GM18526 (cell line): Measurements from ENCODE around the gene DMBT1.

Experiments
- POLR2A ChIP-seq: IDR thresholded peaks from 3 replicates; pipeline ENCODE4 v1.6.1; 2011; ENCODE audit not compliant: insufficient read length; ENCODE audit errors: extremely low read depth

The DMBT1 gene

DNA sequence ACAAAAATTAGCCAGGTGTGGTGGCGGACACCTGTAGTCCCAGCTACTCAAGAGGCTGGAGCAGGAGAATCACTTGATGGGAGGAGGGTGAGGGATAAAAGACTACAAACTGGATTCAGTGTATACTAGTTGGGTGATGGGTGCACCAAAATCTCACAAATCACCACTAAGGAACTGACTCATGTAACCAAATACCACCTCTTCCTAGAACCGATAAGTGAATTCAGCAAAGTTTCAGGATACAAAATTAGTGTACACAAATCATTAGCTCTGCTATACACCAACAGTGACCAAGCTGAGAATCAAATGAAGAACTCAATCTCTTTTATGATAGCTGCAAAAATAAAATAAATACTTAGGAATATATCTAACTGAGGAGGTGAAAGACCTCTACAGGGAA is 23.0 kb upstream of the DMBT1 start:
- TF ChIP-seq POLR2A: no peak

DNA sequence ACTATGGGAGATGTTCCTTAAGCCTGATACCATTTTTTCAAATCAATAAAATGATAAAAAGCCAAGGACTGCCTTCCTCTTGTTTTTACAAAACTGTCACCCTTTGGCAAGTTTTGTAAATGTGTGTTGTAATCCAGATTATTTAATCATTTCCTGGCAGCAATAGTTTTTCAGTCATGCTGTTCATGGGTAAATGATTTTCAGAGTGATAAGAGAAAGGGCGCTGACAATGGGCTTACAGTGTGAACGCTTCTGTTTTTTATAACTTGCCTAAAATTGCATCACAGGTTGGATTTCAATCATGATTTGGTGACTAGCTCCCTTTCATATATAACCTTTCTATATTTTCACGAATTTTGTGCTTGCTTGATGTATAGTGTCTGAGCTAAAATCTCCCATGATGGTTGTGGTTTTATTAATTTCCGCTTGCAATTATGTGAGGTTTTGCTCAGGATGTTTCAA is 19.0 kb upstream of the DMBT1 start:
- no peak for TF ChIP-seq POLR2A

DNA sequence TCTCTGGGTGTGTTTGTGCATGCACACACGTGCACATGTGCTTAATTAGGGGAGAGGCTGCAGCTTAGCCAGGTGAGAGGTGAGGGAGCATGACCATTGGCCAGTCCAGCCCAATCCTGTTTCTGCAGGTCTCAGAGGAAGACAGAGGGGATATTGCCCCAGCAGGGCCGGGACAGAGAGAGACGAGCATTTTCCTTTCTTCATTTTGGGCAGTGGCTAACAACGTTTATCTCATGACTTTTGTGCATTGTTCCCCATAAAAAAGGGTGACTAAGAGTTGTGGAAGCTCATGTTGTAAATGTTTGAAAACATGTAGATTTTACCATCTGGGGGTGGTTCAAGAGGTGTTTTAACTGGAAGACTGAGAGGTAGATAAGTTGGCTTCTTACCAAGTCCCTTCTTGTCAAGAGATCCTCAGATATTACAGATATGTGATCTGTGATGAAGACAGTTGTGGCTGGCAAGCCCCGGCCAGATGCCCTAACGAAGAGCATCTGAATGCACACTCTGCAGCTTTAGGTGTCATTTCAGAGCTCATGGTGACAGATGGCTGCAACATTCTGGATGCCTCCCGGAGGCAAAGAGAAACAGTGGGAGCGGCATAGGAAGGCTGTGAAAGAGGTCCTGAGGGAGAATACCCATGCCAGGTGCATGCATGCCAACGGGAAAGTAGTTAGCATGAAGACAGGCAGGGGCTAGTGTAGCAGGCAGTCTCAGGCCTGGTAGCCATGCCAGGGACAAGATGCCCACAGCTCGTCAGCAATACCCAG is 16.7 kb upstream of the DMBT1 start:
- TF ChIP-seq POLR2A: no peak

DNA sequence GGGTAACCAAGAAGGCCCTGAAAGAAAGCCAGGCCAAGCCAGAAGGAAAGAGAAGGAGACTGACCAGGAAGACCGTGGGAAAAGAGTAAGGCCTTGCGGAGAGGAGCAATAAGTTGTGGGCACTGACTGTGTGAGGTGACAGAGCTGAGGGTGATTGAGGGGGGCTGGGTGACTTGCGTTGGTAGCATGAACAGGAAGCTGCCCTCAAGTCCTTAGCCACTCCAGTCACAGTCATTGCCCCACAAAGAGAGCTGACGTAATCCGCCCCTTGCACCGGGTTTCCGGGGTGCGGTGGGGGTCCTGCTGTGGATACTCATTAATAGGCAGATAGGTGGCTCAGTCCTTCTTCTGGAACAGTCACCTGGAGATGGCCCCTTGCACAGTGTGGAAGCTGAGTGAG is 16.1 kb upstream of the DMBT1 start:
- no peak for TF ChIP-seq POLR2A

DNA sequence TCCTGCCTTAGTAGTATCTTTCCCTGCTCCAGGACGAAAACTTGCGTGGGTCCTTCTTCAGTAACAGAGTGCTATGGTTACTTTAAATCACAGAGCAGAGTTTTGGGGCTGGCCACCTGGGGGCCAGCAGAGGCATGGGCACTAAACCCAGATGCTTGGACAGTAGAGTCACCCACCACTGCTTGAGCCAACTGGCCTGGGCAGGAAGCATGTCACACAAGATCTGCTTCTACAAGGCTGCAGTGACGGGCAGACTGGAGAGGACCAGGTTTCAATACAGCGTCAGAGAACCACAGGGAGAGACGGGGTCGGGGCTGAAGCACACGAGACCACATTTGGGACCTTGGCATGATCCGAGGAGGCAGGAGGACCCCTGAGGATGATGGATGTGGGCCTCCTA is 14.3 kb upstream of the DMBT1 start:
- TF ChIP-seq POLR2A: no peak

DNA sequence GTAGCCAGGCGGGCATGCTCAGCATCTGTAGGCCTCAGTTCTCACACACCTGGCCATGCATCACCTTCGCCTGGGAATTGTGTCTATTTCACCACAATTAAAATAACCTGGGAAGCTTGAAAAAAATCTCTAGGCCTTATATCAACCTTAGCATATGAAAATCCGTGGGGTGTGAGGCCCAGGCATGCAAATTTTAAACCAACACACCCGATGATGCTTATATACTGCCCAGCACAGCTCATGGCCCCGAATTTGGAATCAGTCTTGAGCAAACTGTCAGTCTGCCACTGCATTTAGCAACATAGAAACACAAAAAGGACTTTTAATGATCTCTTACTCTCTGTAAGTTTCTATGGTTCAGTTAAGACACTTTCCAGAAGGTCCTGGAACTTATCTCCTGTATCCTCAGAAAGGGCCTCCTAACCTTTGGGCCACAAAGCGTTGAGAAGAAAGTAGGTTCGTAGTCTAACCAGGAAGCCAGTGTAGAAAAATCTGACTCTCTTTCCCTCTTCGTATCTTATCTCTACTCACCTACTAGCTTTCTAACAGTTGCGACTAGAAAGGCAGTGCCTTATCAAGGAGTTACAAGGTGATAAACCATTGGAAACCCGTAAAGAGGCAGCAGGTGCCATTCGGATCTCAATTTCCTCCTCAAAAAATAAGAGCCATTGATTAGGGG is 12.0 kb upstream of the DMBT1 start:
- no peak for TF ChIP-seq POLR2A

DNA sequence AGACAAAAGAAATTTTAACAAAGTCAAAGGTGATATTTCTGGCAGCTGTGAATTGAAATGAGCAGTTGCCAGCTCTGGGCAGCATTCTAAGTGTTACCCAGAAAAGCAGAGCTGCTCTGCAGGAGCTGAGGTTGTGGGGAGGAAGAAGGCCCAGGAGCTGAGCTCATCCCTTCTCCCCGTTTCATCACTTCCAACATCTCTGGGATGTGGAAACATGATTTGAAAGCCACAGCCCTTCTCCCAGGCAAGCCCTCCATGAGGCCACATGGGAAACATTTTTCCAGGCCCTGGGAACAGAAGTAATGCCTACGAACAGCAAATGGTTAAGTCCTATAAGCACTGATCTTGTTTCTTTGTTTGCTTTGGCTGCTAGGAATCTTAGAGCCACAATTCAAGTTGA is 10.9 kb upstream of the DMBT1 start:
- TF ChIP-seq POLR2A: no peak

DNA sequence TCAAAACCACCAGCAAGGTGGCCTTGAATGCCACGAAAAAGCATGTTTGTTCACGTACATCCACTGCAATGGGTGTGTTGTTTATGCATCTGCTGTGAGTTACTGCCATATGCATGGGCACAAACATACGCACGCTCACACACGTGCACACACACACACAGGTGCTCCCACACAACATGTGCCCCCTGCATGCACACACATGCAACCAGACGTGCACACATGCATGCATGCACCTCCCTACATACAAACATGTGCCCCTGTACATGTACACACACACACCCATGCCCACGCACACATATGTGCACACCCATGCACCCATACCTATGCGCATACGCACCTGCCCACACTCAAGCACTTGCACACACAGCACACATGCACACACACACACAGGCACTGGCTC is 10.1 kb upstream of the DMBT1 start:
- TF ChIP-seq POLR2A: no peak

DNA sequence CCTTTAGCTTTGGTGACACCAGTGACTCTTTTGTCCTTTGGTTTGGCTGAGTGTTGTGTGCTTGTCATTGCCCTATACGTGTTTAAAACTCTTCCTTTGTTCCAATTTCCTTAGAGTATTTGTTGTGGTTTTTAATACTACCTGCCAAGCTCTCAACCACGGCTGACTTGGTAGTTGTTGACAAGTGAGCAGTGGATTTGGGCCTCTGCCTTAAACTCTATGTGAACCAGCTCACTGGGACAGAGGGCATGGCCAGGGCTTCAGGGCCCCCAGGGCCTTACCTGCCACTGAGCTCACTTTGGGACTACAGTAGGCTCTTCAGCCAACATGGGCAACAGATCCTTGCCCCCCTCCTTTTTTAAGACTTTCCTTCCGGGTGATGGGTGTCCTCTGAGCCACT is 9.6 kb upstream of the DMBT1 start:
- no peak for TF ChIP-seq POLR2A

DNA sequence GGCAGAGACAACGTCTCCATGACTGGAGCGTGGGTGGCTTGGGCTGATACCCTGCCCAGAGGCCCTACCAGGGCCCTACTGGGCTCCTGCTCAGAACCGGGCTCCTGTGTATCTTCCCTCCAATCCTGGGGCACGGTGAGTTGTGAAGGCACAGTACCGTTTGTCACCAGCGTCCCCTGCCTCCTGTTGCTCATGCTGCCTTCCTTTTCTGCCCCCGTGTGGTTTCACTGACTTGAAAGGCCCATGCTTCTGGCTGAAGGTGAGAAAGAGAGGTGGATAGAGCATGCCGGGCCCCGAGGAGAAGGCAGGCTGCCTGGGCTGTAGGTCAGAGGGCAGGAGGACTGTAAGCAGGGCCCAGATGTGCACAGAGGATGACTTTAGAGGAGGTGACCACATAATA is 9.1 kb upstream of the DMBT1 start:
- TF ChIP-seq POLR2A: no peak

DNA sequence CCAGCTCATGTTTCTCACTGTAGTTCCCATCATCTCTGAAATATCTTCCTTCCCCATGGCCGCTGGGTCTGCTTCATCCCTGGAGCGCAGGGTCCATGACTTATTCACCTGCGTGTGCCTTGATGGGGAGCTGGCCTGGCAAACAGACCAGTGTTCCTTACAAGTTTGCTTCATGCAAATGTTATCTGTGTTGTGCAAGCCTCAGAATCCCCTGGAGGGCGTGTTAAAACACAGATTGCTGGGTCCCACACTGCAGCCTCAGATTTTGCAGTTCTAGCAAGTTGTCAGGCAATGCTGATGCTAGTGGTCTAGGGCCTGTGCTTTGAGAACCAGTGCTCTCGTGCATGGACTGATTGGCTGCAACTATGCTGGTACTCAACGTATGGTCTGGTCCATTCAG is 7.2 kb upstream of the DMBT1 start:
- TF ChIP-seq POLR2A: no peak

DNA sequence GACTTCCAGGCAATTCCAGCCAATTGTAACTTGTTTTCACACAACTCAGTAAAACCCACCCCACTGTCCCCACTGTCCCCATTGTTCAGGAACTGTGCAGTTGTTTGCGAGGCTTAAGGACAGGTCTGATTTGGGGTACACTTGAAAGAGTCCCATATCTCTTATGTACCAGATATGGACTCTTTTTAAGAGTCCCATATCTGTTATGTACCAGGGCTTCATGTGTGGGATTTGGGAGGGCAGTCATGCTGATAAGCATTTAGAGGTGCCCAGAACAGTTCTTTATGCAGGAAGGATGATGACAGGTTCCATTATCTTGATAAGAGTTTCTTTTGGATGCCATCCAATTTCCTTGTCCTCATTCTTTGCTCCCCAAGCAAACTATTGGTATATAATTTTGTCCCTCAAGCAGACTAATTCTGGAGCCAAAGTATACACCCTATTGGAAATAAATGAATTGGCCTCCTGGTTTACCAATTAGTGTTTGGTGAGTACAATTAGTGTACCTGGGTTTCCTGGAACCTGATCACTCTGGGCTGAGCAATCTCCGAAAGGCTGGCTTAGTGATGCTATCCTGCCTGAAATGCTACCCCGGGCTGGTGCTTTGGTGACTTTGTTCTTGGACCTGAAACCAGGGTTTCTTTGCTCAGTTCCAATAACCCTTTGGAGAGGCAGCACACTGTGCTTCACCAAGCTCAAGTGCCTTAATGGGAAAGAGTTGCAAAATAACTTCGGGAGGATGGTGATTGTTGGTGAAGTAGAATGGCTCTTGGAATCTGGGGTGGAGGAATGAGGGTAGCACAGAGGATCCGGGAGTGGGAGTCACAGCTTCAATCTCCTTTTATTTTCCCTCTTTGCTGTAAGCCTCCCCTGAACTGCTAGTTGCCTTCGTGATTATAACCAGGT is 6.2 kb upstream of the DMBT1 start:
- no peak for TF ChIP-seq POLR2A

DNA sequence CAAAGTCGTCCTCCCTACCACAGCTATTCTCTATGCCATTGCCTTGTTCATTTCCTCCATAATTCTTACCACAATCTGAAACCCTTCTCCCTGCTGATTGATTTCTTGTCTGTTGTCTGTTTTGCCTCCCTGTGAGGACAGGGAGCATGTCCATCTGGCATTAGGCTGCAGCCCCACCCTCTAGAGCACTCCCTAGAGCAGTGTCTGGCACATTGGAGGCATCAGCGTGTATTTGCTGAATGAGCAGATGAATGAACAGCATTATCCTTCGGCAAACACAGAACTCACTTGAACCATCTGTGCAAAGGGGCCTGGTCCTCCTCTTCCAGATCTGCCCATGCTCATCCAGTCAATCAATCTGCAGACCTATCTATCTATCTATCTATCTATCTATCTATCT is 5.1 kb upstream of the DMBT1 start:
- no peak for TF ChIP-seq POLR2A

DNA sequence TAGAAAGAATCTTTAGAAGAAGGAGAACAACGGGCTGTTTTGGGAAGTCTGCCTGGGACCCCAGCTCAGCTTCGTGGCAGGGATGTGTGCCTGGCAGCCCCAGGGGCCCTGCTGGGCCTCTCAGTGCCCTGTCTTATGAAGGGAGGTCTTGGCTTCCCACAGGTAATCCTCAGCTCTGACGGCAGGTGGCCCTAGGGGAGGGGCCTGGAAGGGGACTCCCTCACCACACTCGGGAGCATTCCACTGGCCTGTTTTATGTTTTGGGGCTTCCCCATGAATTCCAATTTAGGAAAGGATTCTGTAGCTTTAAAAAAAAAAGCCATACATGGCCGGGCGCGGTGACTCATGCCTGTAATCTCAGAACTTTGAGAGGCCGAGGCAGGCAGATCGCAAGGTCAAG is 3.0 kb upstream of the DMBT1 start:
- no peak for TF ChIP-seq POLR2A

DNA sequence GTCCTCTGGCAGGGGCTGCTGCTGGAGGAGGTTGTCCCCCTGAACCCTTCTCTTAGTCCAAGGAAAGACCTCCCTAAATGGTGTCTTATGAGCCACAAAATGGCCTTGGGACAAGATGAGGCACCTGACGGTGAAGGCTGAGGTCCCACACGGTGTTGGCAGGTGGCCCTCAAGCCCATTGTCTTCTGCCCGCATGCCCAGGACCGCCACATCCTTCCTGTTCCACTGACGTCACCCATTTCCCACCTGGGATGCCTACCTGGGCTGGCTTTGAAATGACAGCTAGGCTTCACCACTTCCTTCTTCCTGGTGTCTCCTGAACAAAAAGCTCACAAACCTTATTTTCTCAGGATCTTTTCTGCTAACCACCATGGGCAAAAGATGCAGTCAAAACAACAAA is 2.1 kb upstream of the DMBT1 start:
- no peak for TF ChIP-seq POLR2A

DNA sequence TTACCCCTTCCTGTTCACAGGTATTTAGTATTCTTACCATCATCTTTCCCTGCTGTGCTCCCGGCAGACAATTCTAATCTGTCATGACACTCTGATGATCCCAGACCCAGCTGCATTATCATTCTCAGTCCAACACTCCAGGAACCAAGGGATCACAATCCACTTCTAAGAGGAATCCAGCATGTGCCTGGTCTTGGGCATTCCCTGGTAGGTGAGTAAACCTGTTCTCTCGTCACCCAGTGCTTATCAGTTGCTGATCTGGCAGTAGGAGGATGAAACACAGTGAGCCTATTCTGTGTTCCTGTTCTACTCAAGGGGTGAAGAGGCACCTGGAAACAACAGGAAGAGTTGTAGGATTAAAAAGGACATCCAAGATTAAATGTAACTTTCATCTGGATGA is 1.3 kb upstream of the DMBT1 start:
- no peak for TF ChIP-seq POLR2A
